Measurements from ENCODE around the gene VAPA. TPM values are rescaled to one million over a fixed set of nuclear protein-coding genes. Genes with fewer than 3 reads are reported as not detected.
"Not testable (repeated sequence)": the region's sequence is repeated elsewhere in the genome, so short reads cannot be mapped to it uniquely, and the experiment has no call there.

VAPA gene
- total RNA-seq, 1 experiment from 2014 or later: 137 TPM

GRCh38 chr18:9894454-9895068, 19.3 kb upstream of the VAPA start (continued):
- TF ChIP-seq E2F5 (CRISPR knock-in tag; IDR thresholded peaks at IDR 0.05) (no peak), ZNF512 (CRISPR knock-in tag; IDR thresholded peaks at IDR 0.05; ENCODE audit: borderline replicate concordance) (no peak), USF2 (CRISPR knock-in tag; IDR thresholded peaks at IDR 0.05) (no peak), ETV6 (CRISPR knock-in tag; IDR thresholded peaks at IDR 0.05) (no peak), NR2C2 (CRISPR knock-in tag; IDR thresholded peaks at IDR 0.05) (no peak), ATF1 (CRISPR knock-in tag; IDR thresholded peaks at IDR 0.05) (no peak), ZNF138 (CRISPR knock-in tag; conservative IDR thresholded peaks at IDR 0.05) (no peak), NR1H2 (CRISPR knock-in tag; IDR thresholded peaks at IDR 0.05) (no peak)

GRCh38 chr18:9897129-9897528, 16.7 kb upstream of the VAPA start:
- ChIA-PET POLR2A (no interaction called here), CTCF (no interaction called here)
- Mint-ChIP-seq H3K4me3 (no peak overlapping the region), H3K27ac (no peak overlapping the region), H3K27me3 (ENCODE audit: low read depth) (no peaks in the 10 kb centered on the region), H3K9me3 (no peaks in the 10 kb centered on the region), H3K4me1 (peaks cover 20% of the 10 kb centered on the region), H3K36me3 (no peaks in the 10 kb centered on the region)
- peak; percentile 61 for ATAC-seq
- DNase-seq (ENCODE audit: low spot score): no peak
- TF ChIP-seq NFYB (CRISPR knock-in tag; conservative IDR thresholded peaks at IDR 0.05; ENCODE audit: low read depth) (peak; percentile 52), GTF2I (CRISPR knock-in tag; conservative IDR thresholded peaks at IDR 0.05) (no peak)

GRCh38 chr18:9897787-9898291, 16.0 kb upstream of the VAPA start:
- H3K27me3 Mint-ChIP-seq (ENCODE audit: low read depth); H3K9me3 Mint-ChIP-seq; POLR2A ChIA-PET; CTCF ChIA-PET; H3K4me3 Mint-ChIP-seq; H3K27ac Mint-ChIP-seq; H3K36me3 Mint-ChIP-seq; ATAC-seq; DNase-seq (ENCODE audit: low spot score): not testable (repeated sequence)
- peaks cover 20% of the 10 kb centered on the region for H3K4me1 Mint-ChIP-seq

GRCh38 chr18:9898792-9899549, 14.8 kb upstream of the VAPA start:
- Mint-ChIP-seq H3K27ac (peak overlapping the region; percentile 8; the same call in 1 of the 2 replicates), H3K4me1 (peaks cover 20% of the 10 kb centered on the region), H3K27me3 (ENCODE audit: low read depth) (no peaks in the 10 kb centered on the region), H3K36me3 (no peaks in the 10 kb centered on the region), H3K4me3 (no peak overlapping the region), H3K9me3 (no peaks in the 10 kb centered on the region)
- TF ChIP-seq FOXK1 (CRISPR knock-in tag; IDR thresholded peaks at IDR 0.05) (no peak), EMX1 (CRISPR knock-in tag; IDR thresholded peaks at IDR 0.05) (no peak), MYBL2 (CRISPR knock-in tag; IDR thresholded peaks at IDR 0.05) (no peak), SOX15 (CRISPR knock-in tag; IDR thresholded peaks at IDR 0.05) (no peak), NR2C2 (CRISPR knock-in tag; IDR thresholded peaks at IDR 0.05) (no peak), IRF1 (CRISPR knock-in tag; IDR thresholded peaks at IDR 0.05) (no peak)
- ChIA-PET POLR2A (interaction anchor here (0.8 kb wide), 1 partner anchor 30 kb away, joined by 3 read pairs; no protein-coding TSS in a partner anchor), CTCF (no interaction called here)
- ATAC-seq: no peak
- no peak for DNase-seq (ENCODE audit: low spot score)
